BLaER1 treated with 17β-estradiol and CSF1 and Interleukin-3, amounts not matched to agents 10 nM and 100 nM (cell line): ENCODE results near the gene DNALI1.
A peak's percentile ranks its signal among the peaks of the same experiment; 100 is the strongest.
"Not testable (repeated sequence)": the region's sequence is repeated elsewhere in the genome, so short reads cannot be mapped to it uniquely, and the experiment has no call there.

Experiments
- H3K27ac ChIP-seq, 11 experiments: shearing (Covaris generic); formaldehyde crosslinking; 2 replicates each; pipeline ENCODE4 v1.8.1; 2022
- H3K27me3 ChIP-seq, 11 experiments: shearing (Covaris generic); formaldehyde crosslinking; 2 replicates each; pipeline ENCODE4 v1.8.1; 2022
- H3K36me3 ChIP-seq, 11 experiments: shearing (Covaris generic); formaldehyde crosslinking; 2 replicates each; pipeline ENCODE4 v1.8.1; 2022
- H3K4me1 ChIP-seq, 10 experiments: shearing (Covaris generic); formaldehyde crosslinking; 2 replicates each; pipeline ENCODE4 v1.8.1; 2022
- H3K4me2 ChIP-seq, 11 experiments: shearing (Covaris generic); formaldehyde crosslinking; 2 replicates each; pipeline ENCODE4 v1.8.1; 2022
- H3K4me3 ChIP-seq, 10 experiments: shearing (Covaris generic); formaldehyde crosslinking; 2 replicates each; pipeline ENCODE4 v1.8.1; 2022
- H3K9ac ChIP-seq, 11 experiments: shearing (Covaris generic); formaldehyde crosslinking; 2 replicates each; pipeline ENCODE4 v1.8.1; 2022
- H3K9me3 ChIP-seq, 11 experiments: shearing (Covaris generic); formaldehyde crosslinking; replicated peaks in 1 of 11; 2 replicates each; pipeline ENCODE4 v1.8.1; 2022
- H4K20me1 ChIP-seq, 11 experiments: shearing (Covaris generic); formaldehyde crosslinking; 2 replicates each; pipeline ENCODE4 v1.8.1; 2022
- Cebpa-rat ChIP-seq, 11 experiments: shearing (Covaris generic); IDR thresholded peaks; 2 replicates each; pipeline ENCODE4 v1.8.1; 2022

Gene DNALI1

DNA sequence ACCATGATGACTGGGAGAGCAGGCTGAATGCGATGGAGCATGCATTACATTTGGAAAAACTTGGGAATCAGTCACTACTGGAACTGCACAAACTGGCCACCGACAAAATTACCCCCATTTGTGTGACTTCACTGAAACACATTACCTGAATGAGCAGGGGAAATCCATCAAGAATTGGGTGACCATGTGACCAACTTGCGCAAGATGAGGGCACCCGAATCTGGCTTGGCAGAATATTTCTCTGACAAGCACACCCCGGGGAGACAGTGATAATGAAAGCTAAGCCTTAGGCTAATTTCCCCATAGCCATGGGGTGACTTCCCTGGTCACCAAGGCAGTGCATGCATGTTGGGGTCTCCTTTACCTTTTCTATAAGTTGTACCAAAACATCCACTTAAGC is 11.7 kb upstream of the DNALI1 start:
- Histone ChIP-seq H4K20me1 (peaks cover 9 to 79% (median 29%) of the 10 kb centered on the region in 11 experiments; a peak in 18 of 22 replicates), H3K9me3 (0 out of 22 replicates have a peak, but pooled peaks cover 0 to 4% (median 0%) of the 10 kb centered on the region in 11 experiments), H3K9ac (no peak overlapping the region), H3K4me3 (no peak overlapping the region), H3K4me2 (no peak overlapping the region), H3K36me3 (peaks cover 89 to 100% (median 95%) of the 10 kb centered on the region in 11 experiments), H3K4me1 (peaks cover 0 to 11% (median 4%) of the 10 kb centered on the region in 10 experiments; a peak in 5 of 20 replicates), H3K27ac (no peak overlapping the region), H3K27me3 (no peaks in the 10 kb centered on the region)
- TF ChIP-seq Cebpa-rat (IDR thresholded peaks at IDR 0.05) = no peak

DNA sequence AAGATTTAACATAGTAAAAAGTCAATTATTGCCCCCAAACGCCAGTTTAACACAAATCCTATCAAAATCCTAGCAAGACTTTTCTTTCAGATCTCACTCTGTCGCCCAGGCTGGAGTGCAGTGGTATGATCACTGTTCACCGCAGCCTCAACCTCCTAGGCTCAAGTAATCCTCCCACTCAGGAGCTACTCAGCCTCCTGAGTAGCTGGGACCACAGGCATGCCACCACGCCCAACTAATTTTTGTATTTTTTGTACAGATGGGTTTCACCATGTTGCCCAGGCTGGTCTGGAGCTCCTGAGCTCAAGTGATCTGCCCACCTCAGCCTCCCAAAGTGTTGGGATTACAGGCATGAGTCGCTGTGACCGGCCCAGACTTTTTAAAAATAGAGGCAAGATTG is 7.4 kb upstream of the DNALI1 start:
- Histone ChIP-seq H4K20me1 (peaks cover 8 to 84% (median 48%) of the 10 kb centered on the region in 11 experiments; a peak in 19 of 22 replicates), H3K4me2 (no peak overlapping the region), H3K9ac (peak overlapping the region in 4 of 11 experiments; percentile 6 to 49 (median 28); a peak in 2 of 22 replicates), H3K4me3 (no peak overlapping the region), H3K9me3 (peaks cover 0 to 5% (median under 1%) of the 10 kb centered on the region in 11 experiments; a peak in 9 of 22 replicates), H3K36me3 (peaks cover 81 to 88% (median 85%) of the 10 kb centered on the region in 11 experiments), H3K27ac (no peak overlapping the region), H3K27me3 (no peaks in the 10 kb centered on the region), H3K4me1 (peaks cover 15 to 32% (median 22%) of the 10 kb centered on the region in 10 experiments)
- TF ChIP-seq Cebpa-rat (IDR thresholded peaks at IDR 0.05) = no peak

DNA sequence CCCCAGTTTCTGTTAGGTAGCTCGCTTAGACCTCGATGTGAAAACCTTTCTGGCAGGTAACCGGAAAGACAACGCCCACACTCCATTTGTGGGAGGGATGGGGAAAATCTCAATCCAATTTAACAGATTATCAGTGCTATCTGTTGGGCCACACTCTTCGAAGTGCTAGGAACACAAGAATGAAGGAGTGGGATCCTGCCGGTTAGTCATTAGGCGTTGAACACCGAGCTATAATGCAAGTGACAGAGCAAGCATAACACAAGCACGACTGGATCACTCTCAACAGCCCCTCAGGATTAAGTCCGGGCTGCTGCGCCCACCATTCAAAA is 3.2 kb upstream of the DNALI1 start:
- Histone ChIP-seq H3K4me1 (peaks cover 15 to 34% (median 25%) of the 10 kb centered on the region in 10 experiments), H3K27ac (peak overlapping the region; percentile 79 to 95 (median 90)), H3K9me3 (peaks cover 0 to 10% (median 5%) of the 10 kb centered on the region in 11 experiments; a peak in 10 of 22 replicates), H3K9ac (peak overlapping the region; percentile 83 to 98 (median 94)), H3K36me3 (peaks cover 40 to 46% (median 42%) of the 10 kb centered on the region in 11 experiments), H3K4me2 (peak overlapping the region; percentile 88 to 99 (median 95)), H4K20me1 (peaks cover 3 to 53% (median 40%) of the 10 kb centered on the region in 11 experiments; a peak in 18 of 22 replicates), H3K27me3 (no peaks in the 10 kb centered on the region), H3K4me3 (peak overlapping the region; percentile 77 to 100 (median 96))
- no peak for TF ChIP-seq Cebpa-rat (IDR thresholded peaks at IDR 0.05)

DNA sequence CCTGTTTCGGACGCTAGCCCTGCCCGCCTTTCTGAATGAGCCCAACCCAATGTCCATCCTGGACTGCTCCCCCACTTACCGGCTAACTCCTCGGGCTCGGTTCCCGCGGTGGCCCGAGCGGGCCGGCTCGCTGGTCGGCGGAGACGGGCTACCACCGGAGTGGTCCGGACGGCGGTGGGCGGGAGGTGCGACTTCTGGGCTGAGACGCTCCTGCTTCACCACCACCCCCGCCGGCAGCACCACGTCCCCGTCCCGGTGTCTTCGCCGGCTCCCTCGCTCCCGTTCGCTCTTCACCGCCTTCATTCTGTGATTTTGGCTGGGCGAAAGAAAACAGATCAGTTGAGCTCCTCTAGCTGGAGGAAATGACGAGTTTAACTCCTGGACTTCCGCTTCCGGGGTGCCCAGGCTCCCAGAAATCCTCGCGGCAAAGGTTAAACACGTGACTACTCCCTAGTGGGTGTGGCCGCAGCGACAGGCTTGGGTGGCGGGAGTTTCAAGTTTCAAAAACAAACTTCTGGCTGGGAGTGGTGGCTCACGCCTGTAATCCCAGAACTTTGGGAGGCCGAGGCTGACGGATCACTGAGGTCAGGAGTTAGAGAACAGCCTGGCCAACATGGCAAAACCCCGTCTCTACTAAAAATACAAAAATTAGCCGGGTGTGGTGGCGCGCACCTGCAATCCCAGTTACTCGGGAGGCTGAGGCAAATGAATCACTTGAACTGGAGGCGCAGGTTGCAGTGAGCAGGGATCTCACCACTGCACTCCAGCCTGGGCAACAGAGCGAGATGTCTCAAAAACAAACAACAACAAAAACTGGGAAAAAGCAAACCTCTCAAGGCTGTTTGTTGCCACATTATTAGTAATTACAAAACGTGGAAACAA is 2.6 kb upstream of the DNALI1 start, which contains the start of gene SNIP1:
Gene SNIP1 (minus strand): TSS at position 367 of the 882 bp plus-strand sequence. CDS start 64 bp downstream, at position 303.
- peaks cover 34 to 40% (median 36%) of the 10 kb centered on the region in 11 experiments for H3K36me3 ChIP-seq
- H3K4me2 ChIP-seq = peak within 1 kb of the TSS; percentile 88 to 99 (median 95)
- peak within 1 kb of the TSS; percentile 77 to 100 (median 96) for H3K4me3 ChIP-seq
- no peak for TF ChIP-seq Cebpa-rat (IDR thresholded peaks at IDR 0.05)
- H4K20me1 ChIP-seq = peaks cover 3 to 48% (median 38%) of the 10 kb centered on the region in 11 experiments; a peak in 18 of 22 replicates
- no peaks in the 10 kb centered on the region for H3K27me3 ChIP-seq
- peaks cover 0 to 10% (median 5%) of the 10 kb centered on the region in 11 experiments; a peak in 10 of 22 replicates for H3K9me3 ChIP-seq
- H3K9ac ChIP-seq = peak within 1 kb of the TSS; percentile 83 to 98 (median 94)
- H3K27ac ChIP-seq = peak within 1 kb of the TSS; percentile 79 to 95 (median 90)
- peaks cover 15 to 36% (median 27%) of the 10 kb centered on the region in 10 experiments for H3K4me1 ChIP-seq

DNA sequence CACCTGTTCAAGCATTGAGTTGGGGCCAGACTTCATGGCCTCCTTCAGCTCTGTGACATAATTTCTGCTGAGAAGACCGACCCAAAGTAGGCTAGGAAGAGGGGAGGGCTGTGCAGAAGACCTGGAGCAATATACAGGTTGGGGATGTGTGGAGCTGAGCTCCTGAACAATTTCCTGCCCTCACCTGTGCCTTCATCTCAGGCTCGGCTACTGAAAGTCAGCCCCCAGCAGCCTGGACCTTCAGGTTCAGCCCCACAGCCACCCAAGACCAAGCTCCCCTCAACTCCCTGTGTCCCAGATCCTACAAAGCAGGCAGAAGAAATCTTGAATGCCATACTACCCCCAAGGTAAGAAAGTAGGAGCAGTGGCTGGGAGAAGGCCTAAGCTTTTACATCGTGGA is 662 bp downstream of the DNALI1 start:
- Histone ChIP-seq H3K4me1 (peaks cover 10 to 24% (median 12%) of the 10 kb centered on the region in 10 experiments), H3K27me3 (no peaks in the 10 kb centered on the region), H3K27ac (no peak overlapping the region), H3K4me3 (no peak overlapping the region), H3K9me3 (peaks cover 0 to 10% (median 5%) of the 10 kb centered on the region in 11 experiments; a peak in 10 of 22 replicates), H3K36me3 (peaks cover 8 to 20% (median 13%) of the 10 kb centered on the region in 11 experiments), H4K20me1 (peaks cover 0 to 20% (median 12%) of the 10 kb centered on the region in 11 experiments; a peak in 15 of 22 replicates), H3K4me2 (no peak overlapping the region), H3K9ac (no peak overlapping the region)
- TF ChIP-seq Cebpa-rat (IDR thresholded peaks at IDR 0.05) = no peak

DNA sequence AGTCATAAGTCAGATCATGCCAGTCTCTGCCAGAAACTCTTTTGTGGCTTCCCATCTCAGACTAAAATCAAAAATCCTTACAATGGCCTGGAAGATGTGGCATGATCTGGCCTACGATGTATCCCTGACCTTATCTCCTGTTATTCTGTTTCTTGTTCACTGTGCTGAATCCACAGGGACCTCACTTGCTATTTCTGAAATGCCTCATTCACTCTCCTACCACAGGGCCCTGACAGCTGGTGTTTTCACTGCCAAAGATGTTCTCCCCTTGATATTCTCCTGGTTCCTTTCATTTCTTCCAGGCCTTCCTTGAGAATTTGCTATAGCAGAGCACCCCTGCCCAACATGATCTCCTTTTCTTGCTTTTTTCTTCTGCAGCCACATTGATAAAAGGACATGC is 1.7 kb downstream of the DNALI1 start:
- Histone ChIP-seq H3K4me2 (no peak overlapping the region), H3K27me3 (no peaks in the 10 kb centered on the region), H3K4me1 (peaks cover 0 to 14% (median 2%) of the 10 kb centered on the region in 10 experiments; a peak in 14 of 20 replicates), H4K20me1 (peaks cover 0 to 15% (median 3%) of the 10 kb centered on the region in 11 experiments; a peak in 10 of 22 replicates), H3K27ac (no peak overlapping the region), H3K4me3 (no peak overlapping the region), H3K9me3 (peaks cover 0 to 10% (median 5%) of the 10 kb centered on the region in 11 experiments; a peak in 10 of 22 replicates), H3K36me3 (peaks cover 13 to 23% (median 17%) of the 10 kb centered on the region in 11 experiments; a peak in 20 of 22 replicates), H3K9ac (peak overlapping the region in 1 of 11 experiments; percentile 21; a peak in 1 of 22 replicates)
- no peak for TF ChIP-seq Cebpa-rat (IDR thresholded peaks at IDR 0.05)

DNA sequence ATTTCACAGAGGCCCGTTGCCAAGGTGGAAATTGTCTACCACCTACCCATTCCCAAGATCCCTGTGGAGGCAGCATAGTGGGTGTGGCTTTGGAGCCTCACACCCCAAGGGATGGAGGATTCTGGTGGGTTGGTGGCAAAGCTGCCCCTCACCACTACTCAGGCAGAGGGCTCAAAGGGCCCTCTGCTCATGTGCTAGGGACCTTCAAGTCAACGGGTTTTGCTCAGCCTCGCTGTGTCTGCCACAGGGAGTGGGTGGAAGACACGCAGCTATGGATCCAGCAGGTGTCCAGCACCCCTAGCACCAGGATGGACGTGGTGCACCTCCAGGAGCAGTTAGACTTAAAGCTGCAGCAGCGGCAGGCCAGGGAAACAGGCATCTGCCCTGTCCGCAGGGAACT is 2.3 kb downstream of the DNALI1 start:
- TF ChIP-seq Cebpa-rat (IDR thresholded peaks at IDR 0.05) = no peak
- peaks cover 14 to 30% (median 24%) of the 10 kb centered on the region in 11 experiments; a peak in 21 of 22 replicates for H3K36me3 ChIP-seq
- H3K9me3 ChIP-seq = peaks cover 0 to 10% (median 5%) of the 10 kb centered on the region in 11 experiments; a peak in 10 of 22 replicates
- H4K20me1 ChIP-seq = peaks cover 0 to 13% (median 0%) of the 10 kb centered on the region in 11 experiments; a peak in 3 of 22 replicates
- no peak overlapping the region for H3K27ac ChIP-seq
- H3K9ac ChIP-seq = peak overlapping the region in 1 of 11 experiments; percentile 17; a peak in 1 of 22 replicates
- peaks cover 0 to 12% (median 0%) of the 10 kb centered on the region in 10 experiments; a peak in 3 of 20 replicates for H3K4me1 ChIP-seq
- H3K4me3 ChIP-seq = no peak overlapping the region
- no peak overlapping the region for H3K4me2 ChIP-seq
- H3K27me3 ChIP-seq = no peaks in the 10 kb centered on the region

DNA sequence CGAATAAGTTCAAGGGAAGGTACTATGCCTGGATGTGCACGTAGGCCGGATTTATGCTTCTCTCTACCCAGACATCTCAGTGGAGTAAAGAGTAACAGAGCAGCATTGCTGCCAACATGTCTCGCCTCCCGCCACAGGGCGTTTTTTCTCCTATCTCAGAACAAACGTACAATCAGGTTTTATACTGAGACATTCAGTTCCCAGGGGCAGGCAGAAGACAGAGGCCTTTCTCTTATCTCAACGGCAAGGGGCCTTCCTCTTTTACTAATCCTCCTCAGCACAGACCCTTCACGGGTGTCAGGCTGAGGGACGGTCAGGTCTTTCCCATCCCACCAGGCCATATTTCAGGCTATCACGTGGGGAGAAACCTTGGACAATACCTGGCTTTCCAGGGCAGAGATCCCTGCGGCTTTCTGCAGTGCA is 3.2 kb downstream of the DNALI1 start:
- Histone ChIP-seq H4K20me1 (peaks cover 0 to 13% (median 0%) of the 10 kb centered on the region in 11 experiments; a peak in 3 of 22 replicates), H3K4me1 (peaks cover 0 to 12% (median 0%) of the 10 kb centered on the region in 10 experiments; a peak in 3 of 20 replicates), H3K36me3 (peaks cover 22 to 39% (median 31%) of the 10 kb centered on the region in 11 experiments)
- not testable (repeated sequence) for H3K27ac ChIP-seq, H3K27me3 ChIP-seq, H3K9ac ChIP-seq, H3K4me3 ChIP-seq, H3K4me2 ChIP-seq, H3K9me3 ChIP-seq
